Measurements from ENCODE around the gene SYT1.

DNA sequence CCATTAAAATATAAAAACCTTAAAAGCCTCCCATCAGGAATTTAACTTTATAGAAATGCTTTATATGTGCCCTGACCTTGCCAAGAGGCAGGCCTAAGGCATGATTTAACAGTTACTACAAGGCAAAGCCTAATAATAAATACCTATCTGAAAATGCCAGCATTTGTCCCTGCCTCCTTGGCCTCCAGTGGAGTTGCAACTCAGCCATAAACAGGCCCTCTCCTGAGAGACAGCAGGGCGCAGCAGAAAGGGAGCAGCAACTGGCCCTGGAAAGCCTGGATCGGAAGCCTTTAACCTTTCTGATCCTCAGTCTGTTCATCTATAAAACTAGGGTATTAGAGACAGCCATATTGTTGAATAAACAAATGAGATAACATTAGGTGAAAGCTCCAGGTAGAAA, 501.8 kb downstream of the SYT1 start:
- TF ChIP-seq, protein P1, sequence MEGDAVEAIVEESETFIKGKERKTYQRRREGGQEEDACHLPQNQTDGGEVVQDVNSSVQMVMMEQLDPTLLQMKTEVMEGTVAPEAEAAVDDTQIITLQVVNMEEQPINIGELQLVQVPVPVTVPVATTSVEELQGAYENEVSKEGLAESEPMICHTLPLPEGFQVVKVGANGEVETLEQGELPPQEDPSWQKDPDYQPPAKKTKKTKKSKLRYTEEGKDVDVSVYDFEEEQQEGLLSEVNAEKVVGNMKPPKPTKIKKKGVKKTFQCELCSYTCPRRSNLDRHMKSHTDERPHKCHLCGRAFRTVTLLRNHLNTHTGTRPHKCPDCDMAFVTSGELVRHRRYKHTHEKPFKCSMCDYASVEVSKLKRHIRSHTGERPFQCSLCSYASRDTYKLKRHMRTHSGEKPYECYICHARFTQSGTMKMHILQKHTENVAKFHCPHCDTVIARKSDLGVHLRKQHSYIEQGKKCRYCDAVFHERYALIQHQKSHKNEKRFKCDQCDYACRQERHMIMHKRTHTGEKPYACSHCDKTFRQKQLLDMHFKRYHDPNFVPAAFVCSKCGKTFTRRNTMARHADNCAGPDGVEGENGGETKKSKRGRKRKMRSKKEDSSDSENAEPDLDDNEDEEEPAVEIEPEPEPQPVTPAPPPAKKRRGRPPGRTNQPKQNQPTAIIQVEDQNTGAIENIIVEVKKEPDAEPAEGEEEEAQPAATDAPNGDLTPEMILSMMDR (IDR thresholded peaks at IDR 0.05), result no peak
- no peak for TF ChIP-seq ZFX (IDR thresholded peaks at IDR 0.05; ENCODE audit: borderline replicate concordance)

Data from 22Rv1 (cell line).